MM.1S (cell line): ENCODE data around the gene TNRC6C.

Source experiments
- DNase-seq: peaks from one replicate; pipeline ENCODE4 v3.0.0-alpha.2; 2015
- H2AFZ ChIP-seq: fragments of 300-600 bp; sonication (generic); 2 replicates; pipeline ENCODE4 v1.6.0; 2016; ENCODE audit warnings: antibody characterized with exemption, low read length
- H3F3A ChIP-seq: fragments of 300-600 bp; sonication (generic); 2 replicates; pipeline ENCODE4 v1.6.1; 2016; ENCODE audit warnings: mild to moderate bottlenecking, antibody characterized with exemption, low read length, moderate library complexity, mixed read lengths; ENCODE audit not compliant: insufficient read depth
- H3K27ac ChIP-seq: fragments of 300-600 bp; sonication (generic); 2 replicates; pipeline ENCODE4 v1.5.1; 2016; ENCODE audit warnings: mild to moderate bottlenecking, low read length
- H3K27me3 ChIP-seq: fragments of 300-600 bp; sonication (generic); replicated peaks from 2 replicates; pipeline ENCODE4 v1.6.0; 2016; ENCODE audit warnings: low read length; ENCODE audit not compliant: insufficient read depth
- H3K36me3 ChIP-seq: fragments of 300-600 bp; sonication (generic); replicated peaks from 2 replicates; pipeline ENCODE4 v1.6.1; 2016; ENCODE audit warnings: mild to moderate bottlenecking, low read length, mixed read lengths; ENCODE audit not compliant: insufficient read depth
- H3K4me1 ChIP-seq: fragments of 300-600 bp; sonication (generic); 2 replicates; pipeline ENCODE4 v1.6.1; 2016; ENCODE audit warnings: low read length, mixed read lengths
- H3K4me2 ChIP-seq: fragments of 300-600 bp; sonication (generic); 2 replicates; pipeline ENCODE4 v1.6.0; 2016; ENCODE audit warnings: low read depth, low read length
- H3K4me3 ChIP-seq: fragments of 300-600 bp; sonication (generic); 2 replicates; pipeline ENCODE4 v1.5.1; 2016; ENCODE audit warnings: low read length, mixed read lengths
- H3K79me2 ChIP-seq: fragments of 300-600 bp; sonication (generic); 2 replicates; pipeline ENCODE4 v1.6.1; 2016; ENCODE audit warnings: mixed run types, low read length, mixed read lengths
- H3K9ac ChIP-seq: fragments of 300-600 bp; sonication (generic); 2 replicates; pipeline ENCODE4 v1.6.1; 2016; ENCODE audit warnings: low read length, mixed read lengths
- H3K9me2 ChIP-seq: fragments of 300-600 bp; sonication (generic); replicated peaks from 2 replicates; pipeline ENCODE4 v1.6.1; 2016; ENCODE audit warnings: mild to moderate bottlenecking, low read length, mixed read lengths; ENCODE audit not compliant: insufficient read depth
- H3K9me3 ChIP-seq: fragments of 300-600 bp; sonication (generic); replicated peaks from 2 replicates; pipeline ENCODE4 v1.6.1; 2016; ENCODE audit warnings: mild to moderate bottlenecking, low read length, mixed read lengths; ENCODE audit not compliant: insufficient read depth
- H4K20me1 ChIP-seq: fragments of 300-600 bp; sonication (generic); 2 replicates; pipeline ENCODE4 v1.6.1; 2016; ENCODE audit warnings: mild to moderate bottlenecking, low read length, moderate library complexity, mixed read lengths; ENCODE audit not compliant: insufficient read depth
- EZH2 ChIP-seq: fragments of 300-600 bp; sonication (generic); optimal IDR thresholded peaks from 2 replicates; pipeline ENCODE3; 2017; ENCODE audit warnings: low read depth, mild to moderate bottlenecking, antibody characterized with exemption, low read length, mixed read lengths
- EZH2phosphoT487 ChIP-seq: fragments of 300-600 bp; sonication (generic); IDR thresholded peaks from 2 replicates; pipeline ENCODE4 v1.6.1; 2018; ENCODE audit warnings: antibody characterized with exemption, low read length
- TF ChIP-seq, protein P1 (sequence below): fragments of 300-600 bp; sonication (generic); IDR thresholded peaks from 2 replicates; pipeline ENCODE4 v1.5.1; 2016; ENCODE audit warnings: antibody characterized with exemption, low read length, mixed read lengths

The TNRC6C gene

DNA sequence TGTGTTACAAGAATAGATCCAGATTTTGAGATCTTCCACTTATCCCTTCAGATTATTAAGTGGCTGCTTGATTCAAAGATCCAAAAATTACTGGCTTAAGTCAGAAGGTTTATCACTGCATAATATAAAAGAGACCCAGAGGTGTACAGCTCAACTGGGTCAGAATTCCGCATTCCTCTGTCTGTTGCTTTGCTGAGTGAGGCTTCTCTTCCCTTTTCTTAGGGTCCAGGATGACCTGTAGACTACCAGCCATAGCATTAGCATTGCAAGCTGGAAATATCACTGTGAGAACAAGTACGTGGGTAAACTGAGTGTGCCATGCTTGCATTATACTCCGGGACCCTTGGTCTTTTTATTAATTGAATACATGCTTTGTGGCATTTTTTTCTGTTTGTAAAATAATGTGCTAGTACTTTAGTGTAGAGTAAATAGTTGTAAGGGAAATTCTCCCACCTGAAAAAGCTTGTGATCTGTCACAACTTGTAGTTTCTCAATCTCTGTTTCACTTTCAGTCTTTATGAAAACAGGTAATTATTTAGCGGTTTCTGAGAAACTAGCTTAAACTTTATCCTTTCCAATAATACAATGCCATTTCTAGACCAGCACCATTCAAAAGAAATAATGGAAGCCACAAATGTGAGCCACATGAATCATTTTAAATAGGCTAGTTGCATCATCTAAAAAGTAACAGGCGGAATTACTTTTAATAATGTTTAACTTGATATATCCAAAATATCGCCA lies 61.6 kb downstream of the TNRC6C start:
- no peak overlapping the region for H2AFZ ChIP-seq
- no peaks in the 10 kb centered on the region; the same call in 1 of the 2 replicates for H3K27me3 ChIP-seq
- no peaks in the 10 kb centered on the region for H4K20me1 ChIP-seq

DNA sequence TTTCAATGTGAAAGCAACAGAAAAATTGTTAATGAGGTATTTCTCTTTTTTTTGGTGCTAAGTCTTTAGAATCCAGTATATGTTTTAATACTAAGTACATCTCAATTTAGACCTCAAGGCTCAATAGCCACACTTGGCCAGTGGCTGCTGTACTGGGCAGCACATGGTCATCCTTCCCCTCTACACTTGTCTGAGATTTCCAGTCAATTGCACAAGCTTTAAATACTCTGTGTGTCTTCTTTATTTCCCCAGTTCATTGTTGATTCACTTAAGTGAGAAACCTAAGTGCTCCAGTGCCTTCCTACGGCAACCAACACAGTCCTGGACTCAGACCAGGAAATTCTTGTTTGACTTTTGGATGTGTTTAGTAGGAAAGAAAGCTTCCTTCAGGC lies 62.2 kb downstream of the TNRC6C start:
- Histone ChIP-seq H3K4me1 (peaks cover 22% of the 10 kb centered on the region), H3K9me2 (no peaks in the 10 kb centered on the region), H3F3A (peaks cover 21% of the 10 kb centered on the region), H3K9ac (peak overlapping the region; percentile 3; the same call in 1 of the 2 replicates), H3K4me2 (peak overlapping the region; percentile 74), H3K9me3 (no peaks in the 10 kb centered on the region), H3K27ac (peak overlapping the region; percentile 66; the same call in 1 of the 2 replicates), H3K27me3 (no peaks in the 10 kb centered on the region; the same call in 1 of the 2 replicates), H3K36me3 (no peaks in the 10 kb centered on the region), H3K4me3 (peak overlapping the region; percentile 6; the same call in 1 of the 2 replicates), H3K79me2 (no peaks in the 10 kb centered on the region), H4K20me1 (no peaks in the 10 kb centered on the region), H2AFZ (no peak overlapping the region)
- DNase-seq = no peak
- TF ChIP-seq EZH2phosphoT487 = no peak
- TF ChIP-seq, protein P1, sequence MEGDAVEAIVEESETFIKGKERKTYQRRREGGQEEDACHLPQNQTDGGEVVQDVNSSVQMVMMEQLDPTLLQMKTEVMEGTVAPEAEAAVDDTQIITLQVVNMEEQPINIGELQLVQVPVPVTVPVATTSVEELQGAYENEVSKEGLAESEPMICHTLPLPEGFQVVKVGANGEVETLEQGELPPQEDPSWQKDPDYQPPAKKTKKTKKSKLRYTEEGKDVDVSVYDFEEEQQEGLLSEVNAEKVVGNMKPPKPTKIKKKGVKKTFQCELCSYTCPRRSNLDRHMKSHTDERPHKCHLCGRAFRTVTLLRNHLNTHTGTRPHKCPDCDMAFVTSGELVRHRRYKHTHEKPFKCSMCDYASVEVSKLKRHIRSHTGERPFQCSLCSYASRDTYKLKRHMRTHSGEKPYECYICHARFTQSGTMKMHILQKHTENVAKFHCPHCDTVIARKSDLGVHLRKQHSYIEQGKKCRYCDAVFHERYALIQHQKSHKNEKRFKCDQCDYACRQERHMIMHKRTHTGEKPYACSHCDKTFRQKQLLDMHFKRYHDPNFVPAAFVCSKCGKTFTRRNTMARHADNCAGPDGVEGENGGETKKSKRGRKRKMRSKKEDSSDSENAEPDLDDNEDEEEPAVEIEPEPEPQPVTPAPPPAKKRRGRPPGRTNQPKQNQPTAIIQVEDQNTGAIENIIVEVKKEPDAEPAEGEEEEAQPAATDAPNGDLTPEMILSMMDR = no peak
- no peak for TF ChIP-seq EZH2

More for the DNA sequence above, 61.6 kb downstream of the TNRC6C start:
- TF ChIP-seq EZH2phosphoT487 (no peak), EZH2 (no peak)
- TF ChIP-seq, protein P1 = no peak
- no peaks in the 10 kb centered on the region for H3K9me3 ChIP-seq
- H3K4me1 ChIP-seq = peaks cover 22% of the 10 kb centered on the region
- peak overlapping the region; percentile 19; the same call in 1 of the 2 replicates for H3K9ac ChIP-seq
- H3K4me2 ChIP-seq = peak overlapping the region; percentile 74
- peaks cover 21% of the 10 kb centered on the region for H3F3A ChIP-seq
- H3K4me3 ChIP-seq = peak overlapping the region; percentile 30
- no peaks in the 10 kb centered on the region for H3K79me2 ChIP-seq
- H3K36me3 ChIP-seq = no peaks in the 10 kb centered on the region
- H3K9me2 ChIP-seq = no peaks in the 10 kb centered on the region
- DNase-seq = peak; percentile 88
- peak overlapping the region; percentile 66; the same call in 1 of the 2 replicates for H3K27ac ChIP-seq

DNA sequence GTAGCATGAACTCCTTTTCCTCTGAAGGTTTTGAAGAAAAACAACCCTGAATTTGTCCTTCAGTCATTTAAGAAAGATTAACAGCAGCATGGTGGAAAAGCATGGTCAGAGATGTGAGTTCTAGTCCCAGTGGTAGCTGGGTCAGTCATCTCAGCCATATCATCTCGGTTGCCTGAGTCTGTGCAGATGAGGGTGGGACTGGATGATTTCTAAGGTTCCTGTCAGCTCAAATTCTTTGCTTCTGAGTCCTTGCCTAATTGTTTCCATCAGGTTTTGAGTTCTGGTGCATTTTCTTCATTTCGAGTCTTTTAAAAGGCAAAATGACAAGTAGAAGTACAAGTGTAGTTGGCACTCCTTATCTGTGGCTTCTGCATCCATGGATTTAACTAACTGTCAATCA lies 63.9 kb downstream of the TNRC6C start:
- no peak for TF ChIP-seq EZH2phosphoT487
- TF ChIP-seq, protein P1 = no peak
- no peak for TF ChIP-seq EZH2
- Histone ChIP-seq H3K4me2 (no peak overlapping the region), H3K4me3 (no peak overlapping the region), H2AFZ (no peak overlapping the region), H3K27me3 (no peaks in the 10 kb centered on the region; the same call in 1 of the 2 replicates), H3K4me1 (peaks cover 22% of the 10 kb centered on the region), H3K9ac (no peak overlapping the region), H4K20me1 (no peaks in the 10 kb centered on the region), H3K9me2 (no peaks in the 10 kb centered on the region), H3K27ac (no peak overlapping the region), H3K9me3 (no peaks in the 10 kb centered on the region), H3F3A (peaks cover 21% of the 10 kb centered on the region), H3K36me3 (no peaks in the 10 kb centered on the region), H3K79me2 (no peaks in the 10 kb centered on the region)
- DNase-seq = no peak
